Liver (tissue), 9 donors: ENCODE data around the gene MED6. TPM values are rescaled to one million over a fixed set of nuclear protein-coding genes. Genes with fewer than 3 reads are reported as not detected.

Experiments
- DNase-seq: peaks from one replicate; pipeline ENCODE4 v3.0.0-alpha.2; 2017; ENCODE audit warnings: low spot score
- H3K27ac ChIP-seq, 2 donors: one replicate each; pipeline ENCODE4 v1.7.0; 2013; ENCODE audit warnings: inconsistent platforms in 2 of 2, low read length in 2 of 2, control low read depth in 1 of 2, low read depth in 1 of 2, mild to moderate bottlenecking in 1 of 2
- H3K27me3 ChIP-seq, 4 donors: one replicate each; pipeline versions ENCODE4 v1.6.1 to v1.7.0; 2013; ENCODE audit warnings: low read length in 3 of 4, inconsistent platforms in 1 of 4, mild to moderate bottlenecking in 1 of 4, moderate library complexity in 1 of 4; ENCODE audit not compliant: control insufficient read depth in 4 of 4, insufficient read depth in 4 of 4
- H3K36me3 ChIP-seq, 4 donors: one replicate each; pipeline versions ENCODE4 v1.6.1 to v1.7.0; 2013; ENCODE audit warnings: low read length in 3 of 4, mild to moderate bottlenecking in 3 of 4, low read depth in 1 of 4, moderate library complexity in 1 of 4; ENCODE audit not compliant: control insufficient read depth in 4 of 4, insufficient read depth in 3 of 4
- H3K4me1 ChIP-seq, 4 donors: one replicate each; pipeline versions ENCODE4 v1.6.1 to v1.7.0; 2013; ENCODE audit warnings: low read length in 3 of 4, mild to moderate bottlenecking in 3 of 4, moderate library complexity in 1 of 4; ENCODE audit not compliant: control insufficient read depth in 4 of 4, insufficient read depth in 4 of 4
- H3K4me3 ChIP-seq, 3 donors: one replicate each; pipeline versions ENCODE4 v1.6.1 to v1.7.0; 2013; ENCODE audit warnings: low read length in 3 of 3, control low read depth in 1 of 3, low read depth in 1 of 3, mild to moderate bottlenecking in 1 of 3
- H3K9ac ChIP-seq, 2 donors: one replicate each; pipeline ENCODE4 v1.7.0; 2013; ENCODE audit warnings: low read length in 2 of 2, mild to moderate bottlenecking in 2 of 2, moderate library complexity in 2 of 2, control low read depth in 1 of 2, low read depth in 1 of 2
- H3K9me3 ChIP-seq, 4 donors: one replicate each; pipeline versions ENCODE4 v1.6.1 to v1.7.0; 2013; ENCODE audit warnings: low read length in 3 of 4; ENCODE audit not compliant: control insufficient read depth in 4 of 4
- CTCF ChIP-seq: fragments of 150-350 bp; IDR thresholded peaks from 2 replicates; pipeline ENCODE4 v1.5.1; 2017; ENCODE audit warnings: improper control_type of control experiment, low read depth, low read length; ENCODE audit not compliant: missing input control
- EGR1 ChIP-seq, 2 donors: IDR thresholded peaks; 2 replicates each; pipeline ENCODE4 v1.6.1; 2016 to 2018; ENCODE audit warnings: antibody characterized with exemption in 2 of 2, low read depth in 2 of 2
- FOXA1 ChIP-seq: IDR thresholded peaks from 2 replicates; pipeline ENCODE4 v1.6.1; 2016; ENCODE audit warnings: antibody characterized with exemption
- FOXA2 ChIP-seq: IDR thresholded peaks from 2 replicates; pipeline ENCODE4 v1.6.1; 2016; ENCODE audit warnings: antibody characterized with exemption
- GABPA ChIP-seq, 2 donors: IDR thresholded peaks in 1 of 2; conservative IDR thresholded peaks in 1 of 2; 2 replicates each; pipeline ENCODE4 v1.6.1; 2016; ENCODE audit warnings: antibody characterized with exemption in 2 of 2, mild to moderate bottlenecking in 1 of 2, moderate library complexity in 1 of 2
- HNF4A ChIP-seq, 2 donors: conservative IDR thresholded peaks; 2 replicates each; pipeline ENCODE4 v1.6.1; 2016; ENCODE audit warnings: antibody characterized with exemption in 2 of 2, mild to moderate bottlenecking in 2 of 2
- HNF4G ChIP-seq: IDR thresholded peaks from 2 replicates; pipeline ENCODE4 v1.6.1; 2016; ENCODE audit warnings: antibody characterized with exemption
- JUND ChIP-seq, 2 donors: IDR thresholded peaks; 2 replicates each; pipeline ENCODE4 v1.6.1; 2016; ENCODE audit warnings: antibody characterized with exemption in 2 of 2
- RXRA ChIP-seq, 2 donors: IDR thresholded peaks; 2 replicates each; pipeline ENCODE4 v1.6.1; 2017 to 2018; ENCODE audit warnings: antibody characterized with exemption in 2 of 2, mild to moderate bottlenecking in 1 of 2
- SP1 ChIP-seq: IDR thresholded peaks from 2 replicates; pipeline ENCODE4 v1.6.1; 2018; ENCODE audit warnings: antibody characterized with exemption, mild to moderate bottlenecking
- YY1 ChIP-seq: IDR thresholded peaks from 2 replicates; pipeline ENCODE4 v1.6.1; 2016; ENCODE audit warnings: antibody characterized with exemption, mild to moderate bottlenecking
- ZBTB33 ChIP-seq: IDR thresholded peaks from 2 replicates; pipeline ENCODE4 v1.6.1; 2016; ENCODE audit warnings: antibody characterized with exemption
- WGBS: extraction: QIAGEN DNeasy Blood & Tissue Kit; methylation state at CpG from one replicate; pipeline ENCODE4 v1.1.7; 2013; 5-methylcytosine and 5-hydroxymethylcytosine counted together
- polyA plus RNA-seq, 2 donors: library from polyadenylated mRNA; stranded (reverse) in 1 of 2; unstranded in 1 of 2; fragments of 200-250 nt in 1 of 2; fragments of >200 nt in 1 of 2; fragmentation: Nextera tagmentation in 1 of 2; extraction: Ambion mirVana in 1 of 2; gene quantifications; one replicate each; pipeline versions ENCODE4 v1.2.1 to v1.2.3, GENCODE V29; 2013 to 2015
- total RNA-seq, 2 donors: library from RNA; depleted of rRNA; stranded (reverse); fragments of >200 nt; gene quantifications; one replicate each; pipeline ENCODE4 v1.2.3, GENCODE V29; 2014
- TF ChIP-seq, protein P1 (sequence below): IDR thresholded peaks from 2 replicates; pipeline ENCODE4 v1.6.1; 2016; ENCODE audit warnings: antibody characterized with exemption, mild to moderate bottlenecking
- TF ChIP-seq, protein P2 (sequence below): IDR thresholded peaks from 2 replicates; pipeline ENCODE4 v1.6.1; 2016; ENCODE audit warnings: antibody characterized with exemption
- donor health status: healthy.
- donor health status: healthy.
- donor health status: healthy.
- donor health status: healthy.
- donor health status: healthy.

Gene MED6
- total and polyA plus RNA-seq, 4 donors, result 10.4 to 21.3 (median 15.2) TPM

DNA sequence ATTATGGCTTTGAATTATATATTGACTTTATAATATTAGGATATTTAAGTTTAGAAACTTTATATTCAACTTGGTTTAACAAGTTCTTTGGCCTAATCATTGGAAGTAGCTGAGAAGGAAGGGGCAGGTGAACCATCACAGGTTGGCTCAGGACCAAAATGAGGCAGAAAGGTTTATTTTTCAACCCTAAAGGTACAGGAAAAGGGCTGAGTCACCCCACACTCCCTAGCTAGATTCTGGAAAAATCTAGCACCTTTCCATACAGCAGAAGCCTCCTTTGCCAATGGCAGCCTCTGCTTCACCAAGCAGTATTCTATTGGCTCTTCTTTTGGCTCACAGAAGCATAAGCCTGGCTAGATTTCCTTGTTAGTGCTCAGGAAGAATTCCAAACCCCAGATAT is 19.3 kb upstream of the MED6 start:
- no peaks in the 10 kb centered on the region for H3K36me3 ChIP-seq
- no peak overlapping the region for H3K4me3 ChIP-seq
- H3K9ac ChIP-seq, result no peak overlapping the region
- H3K27me3 ChIP-seq, result no peaks in the 10 kb centered on the region
- DNase-seq, result no peak
- H3K9me3 ChIP-seq, result no peaks in the 10 kb centered on the region
- H3K4me1 ChIP-seq, result no peaks in the 10 kb centered on the region
- no peak overlapping the region for H3K27ac ChIP-seq
- TF ChIP-seq HNF4A (conservative IDR thresholded peaks at IDR 0.05), result no peak
- TF ChIP-seq, protein P1, sequence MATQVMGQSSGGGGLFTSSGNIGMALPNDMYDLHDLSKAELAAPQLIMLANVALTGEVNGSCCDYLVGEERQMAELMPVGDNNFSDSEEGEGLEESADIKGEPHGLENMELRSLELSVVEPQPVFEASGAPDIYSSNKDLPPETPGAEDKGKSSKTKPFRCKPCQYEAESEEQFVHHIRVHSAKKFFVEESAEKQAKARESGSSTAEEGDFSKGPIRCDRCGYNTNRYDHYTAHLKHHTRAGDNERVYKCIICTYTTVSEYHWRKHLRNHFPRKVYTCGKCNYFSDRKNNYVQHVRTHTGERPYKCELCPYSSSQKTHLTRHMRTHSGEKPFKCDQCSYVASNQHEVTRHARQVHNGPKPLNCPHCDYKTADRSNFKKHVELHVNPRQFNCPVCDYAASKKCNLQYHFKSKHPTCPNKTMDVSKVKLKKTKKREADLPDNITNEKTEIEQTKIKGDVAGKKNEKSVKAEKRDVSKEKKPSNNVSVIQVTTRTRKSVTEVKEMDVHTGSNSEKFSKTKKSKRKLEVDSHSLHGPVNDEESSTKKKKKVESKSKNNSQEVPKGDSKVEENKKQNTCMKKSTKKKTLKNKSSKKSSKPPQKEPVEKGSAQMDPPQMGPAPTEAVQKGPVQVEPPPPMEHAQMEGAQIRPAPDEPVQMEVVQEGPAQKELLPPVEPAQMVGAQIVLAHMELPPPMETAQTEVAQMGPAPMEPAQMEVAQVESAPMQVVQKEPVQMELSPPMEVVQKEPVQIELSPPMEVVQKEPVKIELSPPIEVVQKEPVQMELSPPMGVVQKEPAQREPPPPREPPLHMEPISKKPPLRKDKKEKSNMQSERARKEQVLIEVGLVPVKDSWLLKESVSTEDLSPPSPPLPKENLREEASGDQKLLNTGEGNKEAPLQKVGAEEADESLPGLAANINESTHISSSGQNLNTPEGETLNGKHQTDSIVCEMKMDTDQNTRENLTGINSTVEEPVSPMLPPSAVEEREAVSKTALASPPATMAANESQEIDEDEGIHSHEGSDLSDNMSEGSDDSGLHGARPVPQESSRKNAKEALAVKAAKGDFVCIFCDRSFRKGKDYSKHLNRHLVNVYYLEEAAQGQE, result no peak

GRCh38 chr14:70618314-70618713 is 17.9 kb upstream of the MED6 start:
- no peaks in the 10 kb centered on the region for H3K36me3 ChIP-seq
- DNase-seq, result no peak
- no peak for TF ChIP-seq YY1
- TF ChIP-seq, protein P2, sequence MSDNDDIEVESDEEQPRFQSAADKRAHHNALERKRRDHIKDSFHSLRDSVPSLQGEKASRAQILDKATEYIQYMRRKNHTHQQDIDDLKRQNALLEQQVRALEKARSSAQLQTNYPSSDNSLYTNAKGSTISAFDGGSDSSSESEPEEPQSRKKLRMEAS, result no peak
- no peak for TF ChIP-seq ZBTB33
- TF ChIP-seq, protein P1, result no peak
- TF ChIP-seq EGR1 (IDR thresholded peaks at IDR 0.05; ENCODE audit: low read depth in 2 of 2), result no peak
- TF ChIP-seq FOXA2, result no peak
- TF ChIP-seq GABPA (IDR thresholded peaks at IDR 0.05 in 1 of 2, conservative IDR thresholded peaks at IDR 0.05 in 1 of 2), result no peak
- no peak for TF ChIP-seq HNF4G
- TF ChIP-seq CTCF, result no peak
- no peak for TF ChIP-seq HNF4A (conservative IDR thresholded peaks at IDR 0.05)
- TF ChIP-seq RXRA (IDR thresholded peaks at IDR 0.05), result no peak
- TF ChIP-seq SP1, result no peak
- no peak for TF ChIP-seq JUND (IDR thresholded peaks at IDR 0.05)
- TF ChIP-seq FOXA1, result no peak
- H3K9me3 ChIP-seq, result no peaks in the 10 kb centered on the region
- H3K27ac ChIP-seq, result no peak overlapping the region
- no peak overlapping the region for H3K4me3 ChIP-seq
- peaks cover 0 to 3% (median 0%) of the 10 kb centered on the region in 4 donors for H3K27me3 ChIP-seq
- no peak overlapping the region for H3K9ac ChIP-seq
- H3K4me1 ChIP-seq, result no peaks in the 10 kb centered on the region
- 65% methylated on average over 2 of the region's 2 CpGs for WGBS
